ENCODE data around the gene TCF19. TPM values are rescaled to one million over a fixed set of nuclear protein-coding genes. Genes with fewer than 3 reads are reported as not detected.

Gene TCF19
- 6.4 and 10.1 TPM in 2 replicates for total RNA-seq

DNA sequence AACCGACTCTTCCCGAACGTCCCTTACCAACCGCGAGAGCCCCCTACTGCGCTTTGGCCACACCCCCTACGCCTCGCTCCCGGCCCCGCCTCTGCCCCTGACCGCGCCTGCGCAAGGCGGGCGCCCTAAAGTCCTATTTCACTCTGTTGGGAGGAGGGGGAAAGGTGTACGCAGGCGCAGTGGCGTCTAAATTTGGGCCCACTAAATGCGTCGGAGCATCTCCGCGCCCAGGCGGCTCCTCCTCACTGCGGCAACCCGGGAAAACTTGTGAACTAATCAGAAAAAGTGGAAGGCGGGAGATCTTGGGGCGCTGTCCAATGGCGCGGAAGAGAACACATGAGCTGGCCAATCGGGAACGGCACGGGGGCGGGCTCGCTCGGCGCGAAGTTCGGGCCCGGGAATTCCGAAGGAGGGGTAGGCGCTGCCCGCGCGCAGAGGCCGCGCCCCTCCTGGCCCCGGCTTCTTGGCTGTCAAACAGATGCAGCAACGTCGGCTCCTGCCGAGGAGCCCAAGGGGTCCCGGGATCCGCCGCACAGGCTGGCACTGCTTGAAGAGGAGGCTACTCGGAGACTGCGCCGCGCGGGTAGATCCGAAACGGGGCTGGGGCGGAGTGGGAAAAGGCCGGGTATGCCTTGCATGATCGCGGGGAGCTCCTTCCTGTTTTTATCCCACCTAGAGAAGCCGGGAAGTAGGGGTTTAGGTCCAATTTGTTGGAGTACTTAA lies at the start of gene TCF19:
TSS of gene TCF19 (plus strand) at position 450 of the 723 bp plus-strand sequence. CDS start 881 bp downstream, outside the sequence.
- Histone ChIP-seq H3K4me3 (ENCODE audit: low read depth, low read length) (peak within 1 kb of the TSS; percentile 83), H3K36me3 (ENCODE audit: control insufficient read depth, insufficient read depth, low read length) (no peaks in the 10 kb centered on the region), H3K27me3 (ENCODE audit: control insufficient read depth, insufficient read depth, low read length) (no peaks in the 10 kb centered on the region)
- DNase-seq (ENCODE audit: low read depth): peak; percentile 91
- TF ChIP-seq, protein P1, sequence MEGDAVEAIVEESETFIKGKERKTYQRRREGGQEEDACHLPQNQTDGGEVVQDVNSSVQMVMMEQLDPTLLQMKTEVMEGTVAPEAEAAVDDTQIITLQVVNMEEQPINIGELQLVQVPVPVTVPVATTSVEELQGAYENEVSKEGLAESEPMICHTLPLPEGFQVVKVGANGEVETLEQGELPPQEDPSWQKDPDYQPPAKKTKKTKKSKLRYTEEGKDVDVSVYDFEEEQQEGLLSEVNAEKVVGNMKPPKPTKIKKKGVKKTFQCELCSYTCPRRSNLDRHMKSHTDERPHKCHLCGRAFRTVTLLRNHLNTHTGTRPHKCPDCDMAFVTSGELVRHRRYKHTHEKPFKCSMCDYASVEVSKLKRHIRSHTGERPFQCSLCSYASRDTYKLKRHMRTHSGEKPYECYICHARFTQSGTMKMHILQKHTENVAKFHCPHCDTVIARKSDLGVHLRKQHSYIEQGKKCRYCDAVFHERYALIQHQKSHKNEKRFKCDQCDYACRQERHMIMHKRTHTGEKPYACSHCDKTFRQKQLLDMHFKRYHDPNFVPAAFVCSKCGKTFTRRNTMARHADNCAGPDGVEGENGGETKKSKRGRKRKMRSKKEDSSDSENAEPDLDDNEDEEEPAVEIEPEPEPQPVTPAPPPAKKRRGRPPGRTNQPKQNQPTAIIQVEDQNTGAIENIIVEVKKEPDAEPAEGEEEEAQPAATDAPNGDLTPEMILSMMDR (IDR thresholded peaks at IDR 0.05; ENCODE audit: insufficient read depth, low read length, poor library complexity, severe bottlenecking): no peak

GRCh38 chr6:31110825-31111582 lies 47.4 kb upstream of the TCF19 start:
- TF ChIP-seq, protein P1 (IDR thresholded peaks at IDR 0.05; ENCODE audit: insufficient read depth, low read length, poor library complexity, severe bottlenecking): no peak
- no peaks in the 10 kb centered on the region for H3K27me3 ChIP-seq (ENCODE audit: control insufficient read depth, insufficient read depth, low read length)
- no peak overlapping the region for H3K4me3 ChIP-seq (ENCODE audit: low read depth, low read length)
- DNase-seq (ENCODE audit: low read depth): no peak
- no peaks in the 10 kb centered on the region for H3K36me3 ChIP-seq (ENCODE audit: control insufficient read depth, insufficient read depth, low read length)

DNA sequence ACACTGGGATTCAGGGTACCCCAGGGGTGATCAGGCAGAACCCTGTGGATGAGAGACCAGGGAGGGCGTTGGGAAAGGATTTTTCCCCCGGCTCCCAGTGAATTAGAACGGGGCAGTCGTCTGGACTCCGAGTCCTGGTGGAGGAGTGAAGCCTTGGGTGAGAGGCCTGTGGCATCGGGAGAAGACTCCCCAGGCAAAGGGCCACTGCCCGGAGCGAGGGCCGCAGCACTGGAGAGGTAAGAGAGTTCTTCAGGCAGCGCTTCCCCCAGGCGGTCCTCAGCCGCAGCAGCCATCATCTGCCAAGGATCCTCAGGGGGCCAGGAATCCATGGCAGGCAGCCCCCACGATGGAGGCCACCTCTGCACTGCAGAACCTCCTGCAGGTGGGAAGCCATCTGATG lies 46.7 kb upstream of the TCF19 start:
- Histone ChIP-seq H3K27me3 (ENCODE audit: control insufficient read depth, insufficient read depth, low read length) (no peaks in the 10 kb centered on the region), H3K36me3 (ENCODE audit: control insufficient read depth, insufficient read depth, low read length) (no peaks in the 10 kb centered on the region), H3K4me3 (ENCODE audit: low read depth, low read length) (no peak overlapping the region)
- TF ChIP-seq, protein P1 (IDR thresholded peaks at IDR 0.05; ENCODE audit: insufficient read depth, low read length, poor library complexity, severe bottlenecking): no peak
- DNase-seq (ENCODE audit: low read depth): no peak

GRCh38 chr6:31112478-31112877 lies 45.9 kb upstream of the TCF19 start, which contains the start of gene C6orf15:
TSS of gene C6orf15 (minus strand) at chr6:31112575. CDS start at chr6:31112555, 20 bp downstream.
- TF ChIP-seq, protein P1 (IDR thresholded peaks at IDR 0.05; ENCODE audit: insufficient read depth, low read length, poor library complexity, severe bottlenecking): no peak
- no peaks in the 10 kb centered on the region for H3K27me3 ChIP-seq (ENCODE audit: control insufficient read depth, insufficient read depth, low read length)
- DNase-seq (ENCODE audit: low read depth): no peak
- no peaks in the 10 kb centered on the region for H3K36me3 ChIP-seq (ENCODE audit: control insufficient read depth, insufficient read depth, low read length)
- no peak within 1 kb of the TSS for H3K4me3 ChIP-seq (ENCODE audit: low read depth, low read length)

GRCh38 chr6:31113861-31114540 lies 44.4 kb upstream of the TCF19 start:
- H3K36me3 ChIP-seq (ENCODE audit: control insufficient read depth, insufficient read depth, low read length): no peaks in the 10 kb centered on the region
- H3K4me3 ChIP-seq (ENCODE audit: low read depth, low read length): no peak overlapping the region
- H3K27me3 ChIP-seq (ENCODE audit: control insufficient read depth, insufficient read depth, low read length): no peaks in the 10 kb centered on the region
- TF ChIP-seq, protein P1 (IDR thresholded peaks at IDR 0.05; ENCODE audit: insufficient read depth, low read length, poor library complexity, severe bottlenecking): no peak
- DNase-seq (ENCODE audit: low read depth): no peak
